ENCODE measurements around the gene NOC4L.
"Not testable (repeated sequence)": the region's sequence is repeated elsewhere in the genome, so short reads cannot be mapped to it uniquely, and the experiment has no call there.

NOC4L gene

DNA sequence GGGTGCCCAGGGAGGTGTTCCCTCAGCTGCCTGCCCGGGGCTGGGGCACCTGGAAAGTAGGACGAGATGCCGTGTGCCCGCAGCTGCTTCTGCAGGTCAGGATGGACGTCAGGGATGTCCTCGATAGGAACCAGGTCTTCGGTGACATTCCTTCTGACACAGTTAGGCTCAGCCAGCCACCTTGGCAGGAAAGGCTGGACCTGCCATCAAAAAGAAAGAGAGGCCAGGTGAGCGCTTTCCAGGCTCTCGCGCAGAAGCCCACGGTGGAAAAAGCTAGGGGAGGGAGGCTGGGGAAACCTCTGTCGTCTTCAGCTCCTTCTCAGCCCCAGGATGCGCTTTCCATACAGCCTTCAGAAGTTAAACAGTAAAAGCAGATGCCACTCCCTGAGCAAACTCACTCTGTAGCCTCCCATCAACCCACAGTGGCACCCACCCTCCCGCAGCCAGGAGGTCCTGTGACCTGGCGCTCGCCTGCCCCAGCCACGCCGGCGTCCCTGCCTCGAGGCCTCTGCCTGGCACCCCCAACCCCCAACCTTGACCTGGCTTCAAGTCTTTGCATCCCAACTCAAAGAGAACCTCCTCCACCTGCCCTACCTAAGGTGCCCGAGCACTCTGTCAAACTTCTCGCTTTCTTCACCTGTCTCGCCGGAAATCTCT lies 1.4 kb upstream of the NOC4L start:
- DNase-seq (ENCODE audit: low read depth in 2 of 2) = no peak

DNA sequence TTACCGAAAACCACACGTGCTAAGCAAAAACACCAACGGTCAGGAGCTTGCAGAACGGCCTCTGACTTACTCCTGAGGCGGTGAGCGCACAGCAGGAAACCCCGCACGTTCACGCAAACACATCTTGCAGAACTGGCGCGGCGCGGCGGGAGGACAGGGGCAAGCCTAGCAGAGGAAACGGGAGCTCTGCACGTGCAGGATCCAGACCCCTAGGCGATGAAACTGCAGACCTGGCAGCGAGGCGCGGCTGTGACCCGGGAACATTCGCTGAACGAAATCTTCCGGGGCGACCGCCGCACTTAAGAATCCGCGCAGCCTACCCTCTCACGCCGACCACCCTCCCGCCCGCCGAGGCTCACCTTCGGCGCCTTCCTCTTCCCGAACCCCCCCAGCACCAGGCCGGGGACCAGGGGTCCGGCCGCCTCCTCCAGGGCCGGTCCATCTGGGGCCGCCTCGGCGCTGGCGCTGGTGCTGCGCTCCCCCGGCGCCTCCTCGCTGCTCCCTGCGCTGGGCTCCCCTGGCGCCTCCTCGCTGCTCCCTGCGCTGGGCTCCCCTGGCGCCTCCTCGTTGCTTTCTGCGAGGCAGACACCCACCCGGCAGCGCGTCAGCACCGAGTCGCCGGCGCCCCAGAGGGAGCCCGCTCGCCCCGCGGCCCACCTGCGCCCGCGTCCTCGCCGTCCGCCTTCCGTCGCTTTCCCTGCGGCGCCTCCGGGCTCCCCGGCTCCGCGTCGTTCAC lies 753 bp upstream of the NOC4L start:
- no peak for DNase-seq (ENCODE audit: low read depth in 2 of 2)

DNA sequence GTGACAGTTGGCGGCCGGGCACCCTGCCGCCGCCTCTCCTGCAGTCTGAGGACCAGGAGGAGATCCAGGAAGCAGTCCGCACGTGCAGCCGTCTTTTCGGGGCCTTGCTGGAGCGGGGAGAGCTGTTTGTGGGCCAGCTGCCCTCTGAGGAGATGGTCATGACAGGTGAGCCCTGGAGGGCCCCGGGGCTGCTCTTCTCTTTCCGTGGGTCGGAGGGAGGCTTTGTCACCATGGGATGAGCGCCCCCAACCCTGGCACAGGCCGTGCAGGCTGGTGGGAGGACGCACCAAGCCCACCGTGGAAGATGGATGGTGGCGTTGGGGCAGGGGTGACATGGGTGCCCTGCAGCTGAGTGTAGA lies 532 bp downstream of the NOC4L start:
- DNase-seq (ENCODE audit: low read depth in 2 of 2) = no peak

DNA sequence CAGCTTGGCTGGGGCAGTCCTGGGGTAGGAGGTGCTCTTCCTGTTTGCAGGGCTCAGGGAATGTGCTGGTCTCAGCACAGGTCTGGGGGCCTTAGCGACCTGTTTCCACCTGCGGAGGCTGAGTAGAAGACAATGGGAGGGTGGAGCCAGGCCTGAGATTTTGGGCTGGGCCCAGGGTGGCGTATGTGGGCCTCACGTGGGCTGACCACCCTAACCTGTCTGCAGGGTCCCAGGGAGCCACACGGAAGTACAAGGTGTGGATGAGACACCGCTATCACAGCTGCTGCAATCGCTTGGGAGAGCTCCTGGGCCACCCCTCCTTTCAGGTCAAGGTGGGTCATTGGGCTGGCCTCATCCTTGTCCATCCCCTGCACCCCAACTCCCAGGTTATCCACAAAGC lies 1.1 kb downstream of the NOC4L start:
- DNase-seq (ENCODE audit: low read depth in 2 of 2) = no peak

GRCh38 chr12:132146098-132146497 lies 1.8 kb downstream of the NOC4L start:
- DNase-seq (ENCODE audit: low read depth in 2 of 2) = no peak

DNA sequence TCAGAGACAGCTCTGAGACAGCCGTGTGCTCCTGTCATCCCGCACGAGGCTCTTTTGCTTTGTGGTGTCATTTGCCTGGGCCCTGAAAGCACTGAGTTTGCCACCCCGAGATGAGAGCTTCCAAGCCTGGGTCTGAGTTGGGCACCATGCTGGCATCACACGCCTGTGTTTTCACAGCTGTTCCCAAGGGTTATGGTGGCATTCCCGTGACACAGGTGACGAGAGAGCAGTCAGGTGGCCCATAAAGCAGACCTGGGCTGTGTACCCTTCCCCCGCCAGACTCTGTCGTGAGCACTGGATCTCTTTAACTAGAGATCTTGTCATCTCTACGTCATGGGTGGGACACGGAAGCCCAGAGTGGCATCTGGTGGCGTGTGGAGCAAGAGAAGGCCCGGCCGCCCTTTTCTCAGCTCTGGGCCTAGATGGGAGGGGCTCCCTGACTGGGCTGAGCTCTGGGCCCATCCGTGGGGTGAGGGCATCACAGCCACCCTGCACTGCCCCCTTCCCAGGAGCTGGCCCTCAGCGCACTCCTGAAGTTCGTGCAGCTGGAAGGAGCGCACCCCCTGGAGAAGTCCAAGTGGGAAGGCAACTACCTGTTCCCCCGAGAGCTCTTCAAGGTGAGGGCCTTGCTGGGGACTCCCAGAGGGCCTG lies 2.6 kb downstream of the NOC4L start:
- no peak for DNase-seq (ENCODE audit: low read depth in 2 of 2)

- DNase-seq (ENCODE audit: low read depth in 2 of 2) = no peak
Measured at GRCh38 chr12:132147423-132148367, 3.4 kb downstream of the NOC4L start.

DNA sequence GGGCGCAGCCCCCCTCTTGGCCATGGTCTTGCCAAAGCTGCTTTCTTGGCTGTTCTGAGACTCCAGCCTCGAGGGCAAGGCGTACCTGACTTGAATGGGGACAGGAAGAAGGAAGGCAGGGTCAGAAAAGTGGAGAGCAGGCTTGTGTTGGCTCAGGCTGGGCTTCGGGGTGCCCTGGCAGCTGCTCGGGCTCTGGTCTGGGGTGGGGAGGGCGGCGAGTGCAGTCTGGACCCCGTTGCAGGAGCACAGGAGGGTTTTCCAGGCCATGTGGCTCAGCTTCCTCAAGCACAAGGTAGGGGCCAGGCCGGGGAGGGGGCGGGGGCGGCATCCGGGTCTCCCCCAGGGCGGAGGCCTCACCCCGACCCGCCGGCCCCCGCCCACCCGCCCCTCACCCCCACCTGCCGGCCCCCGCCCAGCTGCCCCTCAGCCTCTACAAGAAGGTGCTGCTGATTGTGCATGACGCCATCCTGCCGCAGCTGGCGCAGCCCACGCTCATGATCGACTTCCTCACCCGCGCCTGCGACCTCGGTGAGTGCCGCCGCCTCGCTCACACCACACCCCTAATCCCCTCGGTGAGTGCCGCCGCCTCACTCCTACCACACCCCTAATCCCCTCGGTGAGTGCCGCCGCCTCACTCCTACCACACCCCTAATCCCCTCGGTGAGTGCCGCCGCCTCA lies 4.2 kb downstream of the NOC4L start:
- DNase-seq (ENCODE audit: low read depth in 2 of 2) = no peak

DNA sequence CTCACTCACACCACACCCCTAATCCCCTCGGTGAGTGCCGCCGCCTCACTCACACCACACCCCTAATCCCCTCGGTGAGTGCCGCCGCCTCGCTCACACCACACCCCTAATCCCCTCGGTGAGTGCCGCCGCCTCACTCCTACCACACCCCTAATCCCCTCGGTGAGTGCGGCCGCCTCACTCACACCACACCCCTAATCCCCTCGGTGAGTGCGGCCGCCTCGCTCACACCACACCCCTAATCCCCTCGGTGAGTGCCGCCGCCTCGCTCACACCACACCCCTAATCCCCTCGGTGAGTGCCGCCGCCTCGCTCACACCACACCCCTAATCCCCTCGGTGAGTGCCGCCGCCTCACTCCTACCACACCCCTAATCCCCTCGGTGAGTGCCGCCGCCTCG lies 5.3 kb downstream of the NOC4L start:
- DNase-seq (ENCODE audit: low read depth in 2 of 2) = not testable (repeated sequence)

DNA sequence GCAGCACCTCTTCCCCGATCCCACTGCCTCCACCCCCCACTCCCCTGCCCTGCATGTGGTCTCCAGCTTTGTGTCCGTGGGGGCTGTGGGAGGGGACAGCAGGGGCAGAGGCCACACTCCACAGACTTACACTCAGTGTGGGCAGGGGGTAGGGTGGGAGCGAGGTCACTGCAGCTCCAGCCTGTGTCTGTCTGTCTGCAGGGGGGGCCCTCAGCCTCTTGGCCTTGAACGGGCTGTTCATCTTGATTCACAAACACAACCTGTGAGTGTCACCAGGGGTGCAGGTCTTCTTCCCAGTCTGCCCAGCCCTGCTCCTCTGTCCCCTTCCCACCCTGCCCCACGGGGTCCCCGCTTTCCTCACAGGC lies 6.5 kb downstream of the NOC4L start:
- no peak for DNase-seq (ENCODE audit: low read depth in 2 of 2)

DNA sequence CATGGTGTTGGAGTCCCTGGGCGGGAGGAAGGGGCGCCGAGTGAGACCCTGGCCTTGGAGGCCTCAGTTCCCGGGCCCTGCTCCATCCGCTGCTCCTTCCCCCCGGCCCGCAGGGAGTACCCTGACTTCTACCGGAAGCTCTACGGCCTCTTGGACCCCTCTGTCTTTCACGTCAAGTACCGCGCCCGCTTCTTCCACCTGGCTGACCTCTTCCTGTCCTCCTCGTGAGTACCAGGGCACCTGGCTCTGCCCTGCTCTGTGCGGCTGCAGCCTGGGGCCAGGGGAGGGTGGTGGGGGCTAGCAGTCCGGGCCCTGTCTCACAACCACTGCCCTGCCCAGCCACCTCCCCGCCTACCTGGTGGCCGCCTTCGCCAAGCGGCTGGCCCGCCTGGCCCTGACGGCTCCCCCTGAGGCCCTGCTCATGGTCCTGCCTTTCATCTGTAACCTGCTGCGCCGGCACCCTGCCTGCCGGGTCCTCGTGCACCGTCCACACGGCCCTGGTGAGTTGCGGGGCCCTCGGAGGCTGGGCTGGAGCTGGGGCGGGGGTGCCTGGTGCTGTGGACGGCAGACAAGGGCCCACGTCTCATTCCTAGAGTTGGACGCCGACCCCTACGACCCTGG lies 7.0 kb downstream of the NOC4L start:
- no peak for DNase-seq (ENCODE audit: low read depth in 2 of 2)

DNA sequence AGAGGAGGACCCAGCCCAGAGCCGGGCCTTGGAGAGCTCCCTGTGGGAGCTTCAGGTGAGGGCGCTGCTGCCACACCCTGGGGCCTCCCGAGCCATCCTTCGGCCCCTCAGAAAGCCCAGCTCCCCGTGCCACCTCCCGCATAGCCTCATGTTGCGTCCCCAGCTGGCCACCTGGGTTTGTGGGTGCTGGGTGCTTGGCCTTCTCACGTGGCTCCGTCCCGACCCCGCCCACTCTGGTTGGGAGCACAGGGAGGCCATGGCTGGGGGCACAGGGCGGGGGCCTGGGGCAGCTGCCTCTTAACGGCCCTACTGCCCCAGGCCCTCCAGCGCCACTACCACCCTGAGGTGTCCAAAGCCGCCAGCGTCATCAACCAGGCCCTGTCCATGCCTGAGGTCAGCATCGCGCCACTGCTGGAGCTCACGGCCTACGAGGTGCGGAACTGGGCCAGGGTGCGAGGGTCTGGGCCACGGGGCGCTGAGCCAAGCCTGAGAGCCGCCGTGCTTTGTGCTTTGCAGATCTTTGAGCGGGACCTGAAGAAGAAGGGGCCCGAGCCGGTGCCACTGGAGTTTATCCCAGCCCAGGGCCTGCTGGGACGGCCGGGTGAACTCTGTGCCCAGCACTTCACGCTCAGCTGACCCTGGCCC lies 7.6 kb downstream of the NOC4L start:
- DNase-seq (ENCODE audit: low read depth in 2 of 2) = no peak

- DNase-seq (ENCODE audit: low read depth in 2 of 2) = no peak
Measured at GRCh38 chr12:132152411-132152821, 8.2 kb downstream of the NOC4L start.

GRCh38 chr12:132152953-132153352 lies 8.7 kb downstream of the NOC4L start:
- no peak for DNase-seq (ENCODE audit: low read depth in 2 of 2)

GRCh38 chr12:132153501-132154340 lies 9.5 kb downstream of the NOC4L start:
- DNase-seq (ENCODE audit: low read depth in 2 of 2) = peak; percentile 40 to 41

DNA sequence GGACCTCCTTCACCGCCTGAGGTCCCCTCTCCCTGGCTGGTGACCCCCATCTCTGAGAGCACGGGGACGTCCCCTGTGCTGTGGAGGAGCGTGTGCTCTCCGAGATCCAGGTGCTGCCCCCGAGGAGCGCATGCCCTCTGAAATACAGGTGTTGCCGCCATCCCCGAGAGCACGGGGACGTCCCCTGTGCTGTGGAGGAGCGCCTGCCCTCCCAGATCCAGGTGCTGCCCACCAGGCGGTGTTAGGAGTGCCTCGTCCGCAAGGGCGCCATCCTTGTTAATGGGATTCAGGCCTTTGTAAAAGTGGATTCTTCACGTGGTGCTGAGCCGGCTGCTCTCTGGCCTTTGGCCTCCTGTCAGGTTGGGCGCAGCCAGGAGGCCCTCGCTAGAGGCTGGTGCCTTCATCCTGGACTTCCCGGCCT lies 10.1 kb downstream of the NOC4L start:
- DNase-seq (ENCODE audit: low read depth in 2 of 2) = no peak

DNA sequence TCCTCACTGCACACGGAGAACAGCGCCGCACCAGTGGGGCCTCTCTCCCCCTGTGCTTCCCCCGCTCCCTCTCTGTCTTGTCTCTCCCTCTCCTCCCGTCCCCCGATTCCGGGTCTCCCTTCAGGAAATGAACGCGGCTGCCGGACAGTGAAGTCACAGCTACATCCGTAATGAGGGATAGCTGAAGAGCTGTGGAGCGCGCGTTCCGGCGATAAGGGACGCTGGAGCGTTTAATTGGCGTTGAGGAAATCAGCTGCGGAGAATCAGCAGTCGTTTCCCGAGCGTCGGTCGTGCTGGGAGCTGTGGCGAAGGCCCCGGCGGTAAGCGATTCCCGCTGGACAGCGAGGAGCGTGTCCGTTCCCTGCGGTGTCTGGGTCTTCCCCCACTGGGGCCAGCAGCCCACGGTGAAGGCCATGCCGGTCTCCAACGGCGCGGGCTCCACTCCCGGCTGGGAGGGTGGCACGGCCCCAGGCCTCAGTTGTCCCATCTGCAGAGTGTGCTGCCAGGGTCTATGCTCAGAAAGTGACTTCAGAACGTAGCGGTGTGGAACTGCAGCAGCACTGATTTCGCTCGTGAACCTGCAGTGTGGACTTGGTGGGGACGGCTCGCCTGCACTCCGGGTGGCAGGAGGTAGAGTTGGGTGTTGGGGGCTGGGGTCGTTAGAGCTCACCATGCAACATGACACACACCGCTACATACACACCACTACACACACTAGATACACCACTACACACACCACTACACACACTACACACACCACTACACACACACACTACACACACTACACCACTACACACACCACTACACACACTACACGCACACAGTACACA lies 10.9 kb downstream of the NOC4L start:
- DNase-seq (ENCODE audit: low read depth in 2 of 2) = no peak

DNA sequence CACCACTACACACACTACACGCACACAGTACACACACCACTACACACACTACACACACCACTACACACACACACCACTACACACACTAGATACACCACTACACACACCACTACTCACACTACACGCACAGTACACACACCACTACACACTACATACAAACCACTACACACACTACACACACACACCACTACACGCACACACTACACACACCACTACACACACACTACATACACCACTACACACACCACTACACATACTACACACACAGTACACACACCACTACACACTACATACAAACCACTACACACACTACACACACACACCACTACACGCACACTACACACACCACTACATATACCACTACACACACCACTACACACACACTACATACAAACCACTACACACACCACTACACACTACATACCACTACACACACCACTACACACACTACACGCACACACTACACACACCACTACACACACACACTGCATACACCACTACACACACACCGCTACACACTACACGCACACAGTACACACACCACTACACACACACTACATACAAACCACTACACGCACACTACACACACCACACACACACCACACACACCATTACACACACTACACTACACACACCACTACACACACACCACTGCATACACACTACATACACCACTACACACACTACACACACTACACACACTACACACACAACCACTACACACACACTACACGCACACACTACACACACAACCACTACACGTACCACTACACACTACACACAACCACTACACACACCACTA lies 11.7 kb downstream of the NOC4L start:
- DNase-seq (ENCODE audit: low read depth in 2 of 2) = no peak
